Fibroblast of lung (primary cell): ENCODE data around the gene POLG2. TPM values are rescaled to one million over a fixed set of nuclear protein-coding genes. Genes with fewer than 3 reads are reported as not detected.

ENCODE experiments used
- DNase-seq, 2 donors: peaks; one replicate each; pipeline versions ENCODE4 v3.0.0 to v3.0.0-alpha.2; 2010; ENCODE audit warnings: low read depth in 2 of 2
- H2AFZ ChIP-seq: 2 replicates; pipeline ENCODE4 v1.5.1; 2012; ENCODE audit warnings: low read length, control low read depth, inconsistent platforms
- H3K27ac ChIP-seq: 2 replicates; pipeline ENCODE4 v1.5.1; 2011; ENCODE audit warnings: low read length, control low read depth; ENCODE audit not compliant: insufficient read depth
- H3K27me3 ChIP-seq: 2 replicates; pipeline ENCODE4 v1.5.1; 2011; ENCODE audit warnings: mild to moderate bottlenecking, low read length; ENCODE audit not compliant: control insufficient read depth, insufficient read depth
- H3K36me3 ChIP-seq: 2 replicates; pipeline ENCODE4 v1.5.1; 2011; ENCODE audit warnings: low read length; ENCODE audit not compliant: control insufficient read depth, insufficient read depth
- H3K4me1 ChIP-seq: 2 replicates; pipeline ENCODE4 v1.5.1; 2011; ENCODE audit warnings: low read length; ENCODE audit not compliant: control insufficient read depth, insufficient read depth; ENCODE audit errors: extremely low read depth
- H3K4me2 ChIP-seq: 2 replicates; pipeline ENCODE4 v1.5.1; 2011; ENCODE audit warnings: low read length, control low read depth; ENCODE audit not compliant: insufficient read depth; ENCODE audit errors: extremely low read depth
- H3K4me3 ChIP-seq, 4 experiments: fragments of 200-600 bp in 1 of 4; sonication (generic) in 1 of 4; replicated peaks in 1 of 4; 2 replicates each; pipeline ENCODE4 v1.5.1; 2011 to 2016; ENCODE audit warnings: low read length in 4 of 4, low read depth in 3 of 4, mild to moderate bottlenecking in 3 of 4, control low read depth in 2 of 4, inconsistent platforms in 1 of 4, mixed read lengths in 1 of 4; ENCODE audit not compliant: insufficient read depth in 1 of 4; ENCODE audit errors: control extremely low read depth in 1 of 4
- H3K79me2 ChIP-seq: 2 replicates; pipeline ENCODE4 v1.5.1; 2012; ENCODE audit warnings: mild to moderate bottlenecking, low read length, inconsistent platforms; ENCODE audit not compliant: control insufficient read depth, insufficient read depth
- H3K9ac ChIP-seq: 2 replicates; pipeline ENCODE4 v1.5.1; 2011; ENCODE audit warnings: mild to moderate bottlenecking, low read length, control low read depth; ENCODE audit not compliant: insufficient read depth
- H3K9me3 ChIP-seq: 2 replicates; pipeline ENCODE4 v1.5.1; 2012; ENCODE audit warnings: low read depth, low read length; ENCODE audit not compliant: control insufficient read depth, insufficient read depth
- H4K20me1 ChIP-seq: 2 replicates; pipeline ENCODE4 v1.5.1; 2011; ENCODE audit warnings: low read length; ENCODE audit not compliant: control insufficient read depth, insufficient read depth; ENCODE audit errors: extremely low read depth
- EZH2 ChIP-seq: IDR thresholded peaks from 2 replicates; pipeline ENCODE4 v1.5.1; 2012; ENCODE audit warnings: low read length, control low read depth, mild to moderate bottlenecking; ENCODE audit errors: missing control alignments
- polyA plus RNA-seq, 2 donors: library from polyadenylated mRNA; depleted of rRNA in 1 of 2; stranded (reverse) in 1 of 2; unstranded in 1 of 2; fragments of >200 nt; gene quantifications; 2 replicates each; pipeline ENCODE4 v1.2.1, GENCODE V29; 2011 to 2012; ENCODE audit warnings: missing spikeins in 1 of 2
- total RNA-seq: library from RNA; depleted of rRNA; stranded (reverse); fragments of >200 nt; gene quantifications from 2 replicates; pipeline ENCODE4 v1.2.1, GENCODE V29; 2014
- TF ChIP-seq, protein P1 (sequence below), 2 donors: IDR thresholded peaks in 1 of 2; conservative IDR thresholded peaks in 1 of 2; 1 replicate in 1 of 2; 2 replicates in 1 of 2; pipeline ENCODE4 v1.5.1; 2011 to 2012; ENCODE audit warnings: low read length in 2 of 2, control low read depth in 1 of 2, inconsistent platforms in 1 of 2, low read depth in 1 of 2, mild to moderate bottlenecking in 1 of 2

Gene POLG2
- total and polyA plus RNA-seq, 2 donors (not counting 1 experiment from before 2014, with no cell fraction given) = 6.9 to 21.3 TPM

GRCh38 chr17:64459284-64459747 lies 37.5 kb downstream of the POLG2 start:
- H3K9me3 ChIP-seq = no peaks in the 10 kb centered on the region
- no peaks in the 10 kb centered on the region for H3K36me3 ChIP-seq
- no peaks in the 10 kb centered on the region for H3K79me2 ChIP-seq
- TF ChIP-seq EZH2 = no peak
- TF ChIP-seq, protein P1, sequence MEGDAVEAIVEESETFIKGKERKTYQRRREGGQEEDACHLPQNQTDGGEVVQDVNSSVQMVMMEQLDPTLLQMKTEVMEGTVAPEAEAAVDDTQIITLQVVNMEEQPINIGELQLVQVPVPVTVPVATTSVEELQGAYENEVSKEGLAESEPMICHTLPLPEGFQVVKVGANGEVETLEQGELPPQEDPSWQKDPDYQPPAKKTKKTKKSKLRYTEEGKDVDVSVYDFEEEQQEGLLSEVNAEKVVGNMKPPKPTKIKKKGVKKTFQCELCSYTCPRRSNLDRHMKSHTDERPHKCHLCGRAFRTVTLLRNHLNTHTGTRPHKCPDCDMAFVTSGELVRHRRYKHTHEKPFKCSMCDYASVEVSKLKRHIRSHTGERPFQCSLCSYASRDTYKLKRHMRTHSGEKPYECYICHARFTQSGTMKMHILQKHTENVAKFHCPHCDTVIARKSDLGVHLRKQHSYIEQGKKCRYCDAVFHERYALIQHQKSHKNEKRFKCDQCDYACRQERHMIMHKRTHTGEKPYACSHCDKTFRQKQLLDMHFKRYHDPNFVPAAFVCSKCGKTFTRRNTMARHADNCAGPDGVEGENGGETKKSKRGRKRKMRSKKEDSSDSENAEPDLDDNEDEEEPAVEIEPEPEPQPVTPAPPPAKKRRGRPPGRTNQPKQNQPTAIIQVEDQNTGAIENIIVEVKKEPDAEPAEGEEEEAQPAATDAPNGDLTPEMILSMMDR (conservative IDR thresholded peaks at IDR 0.05 in 1 of 2, IDR thresholded peaks at IDR 0.05 in 1 of 2; ENCODE audit: low read depth in 1 of 2, low read length in 2 of 2) = no peak
- H3K9ac ChIP-seq = no peak overlapping the region
- DNase-seq = peak; percentile 53 to 86
- H3K4me2 ChIP-seq = no peak overlapping the region
- peak overlapping the region; percentile 24 for H3K27ac ChIP-seq
- peaks cover 10% of the 10 kb centered on the region for H3K4me1 ChIP-seq
- no peaks in the 10 kb centered on the region for H4K20me1 ChIP-seq
- H3K4me3 ChIP-seq = no peak overlapping the region
- H2AFZ ChIP-seq = no peak overlapping the region
- no peaks in the 10 kb centered on the region for H3K27me3 ChIP-seq

DNA sequence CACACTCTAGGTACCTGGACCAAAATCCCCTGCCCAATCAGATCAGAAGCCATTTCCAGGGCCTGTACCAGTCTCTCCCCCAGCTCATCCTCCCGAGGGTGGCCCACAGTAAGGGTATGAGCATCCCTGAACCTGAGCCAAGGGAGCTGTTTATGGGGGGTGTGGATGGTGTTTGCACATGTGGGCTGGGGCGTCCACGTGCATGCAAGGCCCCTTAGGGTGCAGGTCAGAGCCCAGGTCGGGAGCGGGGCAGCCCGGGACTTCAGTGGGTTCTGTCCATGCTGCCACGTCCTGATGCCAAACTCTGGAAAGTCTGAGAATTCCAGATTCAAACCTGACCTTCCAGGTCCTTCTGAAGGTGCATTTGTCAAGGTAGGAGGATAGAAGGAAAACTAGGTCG lies 38.1 kb downstream of the POLG2 start:
- Histone ChIP-seq H3K4me1 (peaks cover 10% of the 10 kb centered on the region), H3K9me3 (no peaks in the 10 kb centered on the region), H2AFZ (no peak overlapping the region), H3K79me2 (no peaks in the 10 kb centered on the region), H3K27ac (peak overlapping the region; percentile 25), H3K27me3 (no peaks in the 10 kb centered on the region), H4K20me1 (no peaks in the 10 kb centered on the region), H3K4me3 (no peak overlapping the region), H3K9ac (no peak overlapping the region), H3K36me3 (no peaks in the 10 kb centered on the region), H3K4me2 (no peak overlapping the region)
- peak in 1 of 2 donors; percentile 5 for DNase-seq
- TF ChIP-seq, protein P1 (conservative IDR thresholded peaks at IDR 0.05 in 1 of 2, IDR thresholded peaks at IDR 0.05 in 1 of 2; ENCODE audit: low read depth in 1 of 2, low read length in 2 of 2) = no peak
- TF ChIP-seq EZH2 = no peak

DNA sequence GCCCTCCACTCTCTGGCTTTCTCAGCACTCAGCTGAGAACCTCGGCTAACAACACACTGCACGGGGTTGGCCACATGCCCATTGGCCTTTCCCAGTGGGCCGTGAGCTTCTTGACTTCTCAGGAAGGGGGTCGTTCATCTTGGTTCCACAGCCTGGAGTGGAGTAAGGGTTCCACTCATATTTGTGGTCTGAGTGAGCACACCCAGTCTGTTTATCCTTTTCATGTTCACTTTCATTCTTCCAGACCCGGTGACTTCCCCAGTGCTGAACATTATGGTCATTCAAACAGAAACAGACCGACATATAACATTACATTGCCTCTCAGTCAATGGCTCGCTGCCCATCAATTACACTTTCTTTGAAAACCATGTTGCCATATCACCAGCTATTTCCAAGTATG lies 39.7 kb downstream of the POLG2 start:
- DNase-seq = peak; percentile 63 to 84
- Histone ChIP-seq H3K9ac (no peak overlapping the region), H3K36me3 (no peaks in the 10 kb centered on the region), H3K4me1 (peaks cover 10% of the 10 kb centered on the region), H2AFZ (no peak overlapping the region), H3K27ac (peak overlapping the region; percentile 52), H3K9me3 (no peaks in the 10 kb centered on the region), H3K4me3 (no peak overlapping the region), H3K27me3 (no peaks in the 10 kb centered on the region), H3K79me2 (no peaks in the 10 kb centered on the region), H3K4me2 (peak overlapping the region; percentile 68), H4K20me1 (no peaks in the 10 kb centered on the region)
- TF ChIP-seq EZH2 = no peak
- TF ChIP-seq, protein P1 (conservative IDR thresholded peaks at IDR 0.05 in 1 of 2, IDR thresholded peaks at IDR 0.05 in 1 of 2; ENCODE audit: low read depth in 1 of 2, low read length in 2 of 2) = no peak
